GM12878 (cell line): ENCODE results near the gene CES4A. TPM values are rescaled to one million over a fixed set of nuclear protein-coding genes. Genes with fewer than 3 reads are reported as not detected.

Experiments used
- ATAC-seq: fragments of 200-7000 bp; cut with Tn5 transposase; 3 replicates; pipeline ENCODE4 v1.9.1; 2020; ENCODE audit warnings: mild to moderate bottlenecking, moderate library complexity
- BruUV-seq: library from RNA; stranded (reverse); fragments of 400-500 nt; replicated peaks from 2 replicates; lab custom pipeline; 2021; lab: Mats Ljungman, UMichigan
- CTCF ChIA-PET: fragments of 300-600 bp; sonication (Branson Sonifier 250); formaldehyde crosslinking; extraction: SDS; loops from one replicate; lab custom pipeline; 2021; ENCODE audit warnings: inconsistent platforms; lab: Yijun Ruan, JAX
- POLR2A ChIA-PET: fragments of 350-600 bp; formaldehyde crosslinking; extraction: SDS; loops from one replicate; lab custom pipeline; 2021; ENCODE audit warnings: inconsistent platforms; lab: Charles Lee
- RAD21 ChIA-PET: fragments of 300-600 bp; sonication (Branson Sonifier 250); formaldehyde crosslinking; loops from one replicate; lab custom pipeline; 2023; ENCODE audit warnings: antibody characterized with exemption; ENCODE audit not compliant: unreplicated experiment; lab: Charles Lee
- SMC1A ChIA-PET: fragments of 300-600 bp; sonication (Branson Sonifier 250); formaldehyde crosslinking; loops from one replicate; lab custom pipeline; 2023; ENCODE audit not compliant: unreplicated experiment, uncharacterized antibody; lab: Charles Lee
- DNase-seq: peaks from one replicate; pipeline ENCODE4 v3.0.0-alpha.2; 2011; ENCODE audit warnings: low read depth, low spot score
- FAIRE-seq: peaks from 3 replicates; lab custom pipeline; 2011; peaks lifted over from hg19 to GRCh38; lab: Jason Lieb, UNC
- H2AFZ ChIP-seq: 2 replicates; pipeline ENCODE4 v1.6.0; 2011; ENCODE audit warnings: low read depth, low read length, control low read depth; ENCODE audit not compliant: control insufficient read depth
- H3K27ac ChIP-seq: 2 replicates; pipeline ENCODE4 v1.5.1; 2011; ENCODE audit warnings: control low read depth; ENCODE audit not compliant: control insufficient read depth, insufficient read depth
- H3K27me3 ChIP-seq, 2 experiments: replicated peaks in 1 of 2; 2 replicates each; pipeline versions ENCODE4 v1.6.0 to v1.6.1; 2011; ENCODE audit warnings: low read length in 1 of 2; ENCODE audit not compliant: control insufficient read depth in 2 of 2, insufficient read depth in 2 of 2
- H3K36me3 ChIP-seq, 2 experiments: 2 replicates each; pipeline ENCODE4 v1.5.1; 2011; ENCODE audit warnings: low read length in 1 of 2; ENCODE audit not compliant: control insufficient read depth in 2 of 2, insufficient read depth in 2 of 2
- H3K4me1 ChIP-seq: 2 replicates; pipeline ENCODE4 v1.6.1; 2011; ENCODE audit warnings: mild to moderate bottlenecking, low read length, moderate library complexity, mixed read lengths; ENCODE audit not compliant: control insufficient read depth, insufficient read depth
- H3K4me2 ChIP-seq: 2 replicates; pipeline ENCODE4 v1.6.0; 2011; ENCODE audit warnings: control low read depth; ENCODE audit not compliant: control insufficient read depth, insufficient read depth
- H3K4me3 ChIP-seq: fragments of 200-600 bp; sonication (generic); 2 replicates; pipeline ENCODE4 v1.5.1; 2016
- H3K79me2 ChIP-seq: 2 replicates; pipeline ENCODE4 v1.6.0; 2011; ENCODE audit warnings: low read length; ENCODE audit not compliant: control insufficient read depth, insufficient read depth
- H3K9ac ChIP-seq: 2 replicates; pipeline ENCODE4 v1.8.0; 2011; ENCODE audit warnings: low read length, control low read depth, mixed read lengths; ENCODE audit not compliant: control insufficient read depth, insufficient read depth
- H3K9me3 ChIP-seq: replicated peaks from 3 replicates; pipeline ENCODE4 v1.5.1; 2011; ENCODE audit warnings: mild to moderate bottlenecking, low read length; ENCODE audit not compliant: control insufficient read depth, insufficient read depth
- H4K20me1 ChIP-seq: 2 replicates; pipeline ENCODE4 v1.6.0; 2011; ENCODE audit not compliant: control insufficient read depth, insufficient read depth
- BHLHE40 ChIP-seq, 2 experiments: fragments of 450-650 bp in 1 of 2; IDR thresholded peaks; 2 replicates each; pipeline ENCODE4 v1.6.1; 2011 to 2017; ENCODE audit warnings: low read depth in 2 of 2, borderline replicate concordance in 1 of 2, improper control_type of control experiment in 1 of 2, low read length in 1 of 2, mild to moderate bottlenecking in 1 of 2
- CBX3 ChIP-seq: fragments of 200-600 bp; sonication (generic); IDR thresholded peaks from 2 replicates; pipeline ENCODE4 v1.6.1; 2016; ENCODE audit warnings: low read depth, borderline replicate concordance
- CHD2 ChIP-seq: IDR thresholded peaks from 2 replicates; pipeline ENCODE4 v1.6.1; 2011; ENCODE audit warnings: low read depth, low read length, improper control_type of control experiment, borderline replicate concordance
- IKZF2 ChIP-seq, 2 experiments: fragments of 450-650 bp; IDR thresholded peaks; 2 replicates each; pipeline ENCODE4 v1.6.1; 2017; ENCODE audit warnings: mild to moderate bottlenecking in 2 of 2, moderate library complexity in 2 of 2
- IRF4 ChIP-seq: IDR thresholded peaks from 2 replicates; pipeline ENCODE4 v1.6.1; 2011; ENCODE audit warnings: low read depth, low read length
- IRF5 ChIP-seq: fragments of 450-650 bp; IDR thresholded peaks from 2 replicates; pipeline ENCODE4 v1.6.1; 2017; ENCODE audit warnings: borderline replicate concordance
- LARP7 ChIP-seq: fragments of 450-650 bp; IDR thresholded peaks from 2 replicates; pipeline ENCODE4 v1.6.1; 2017; ENCODE audit warnings: mild to moderate bottlenecking
- NBN ChIP-seq: fragments of 450-650 bp; IDR thresholded peaks from 2 replicates; pipeline ENCODE4 v1.6.1; 2016
- PAX8 ChIP-seq: fragments of 450-650 bp; IDR thresholded peaks from 2 replicates; pipeline ENCODE4 v1.6.1; 2017; ENCODE audit warnings: mild to moderate bottlenecking, moderate library complexity
- POU2F2 ChIP-seq: IDR thresholded peaks from 3 replicates; pipeline ENCODE4 v1.6.1; 2011; ENCODE audit warnings: low read depth, mild to moderate bottlenecking, low read length, borderline replicate concordance
- RAD21 ChIP-seq: IDR thresholded peaks from 2 replicates; pipeline ENCODE4 v1.6.1; 2011; ENCODE audit warnings: mild to moderate bottlenecking, low read depth, low read length, moderate library complexity; ENCODE audit not compliant: insufficient read depth
- REST ChIP-seq: IDR thresholded peaks from 2 replicates; pipeline ENCODE4 v1.6.1; 2012; ENCODE audit warnings: mild to moderate bottlenecking, low read depth, low read length
- SMARCA5 ChIP-seq: fragments of 450-650 bp; IDR thresholded peaks from 2 replicates; pipeline ENCODE4 v1.6.1; 2017; ENCODE audit warnings: mild to moderate bottlenecking
- SMC3 ChIP-seq: IDR thresholded peaks from 2 replicates; pipeline ENCODE4 v1.6.1; 2011; ENCODE audit warnings: low read length, improper control_type of control experiment, borderline replicate concordance
- TCF12 ChIP-seq: IDR thresholded peaks from 2 replicates; pipeline ENCODE4 v1.6.1; 2011; ENCODE audit warnings: low read depth, mild to moderate bottlenecking, low read length
- YY1 ChIP-seq: IDR thresholded peaks from 2 replicates; pipeline ENCODE4 v1.6.1; 2011; ENCODE audit warnings: low read depth, mild to moderate bottlenecking, low read length
- WGBS: methylation state at CpG from one replicate; pipeline ENCODE4 v1.1.6; 2016; ENCODE audit warnings: low lambda C conversion rate; ENCODE audit not compliant: insufficient replicate concordance, insufficient coverage; ENCODE audit errors: missing lambda C conversion rate; 5-methylcytosine and 5-hydroxymethylcytosine counted together
- in situ Hi-C: fragments of 300-500 bp; cut with MboI; formaldehyde crosslinking; loops from 9 replicates; pipeline ENCODE4 v1.14.3; 2018; ENCODE audit warnings: mixed read lengths
- intact Hi-C: fragments of 100-400 bp; cut with micrococcal nuclease; formaldehyde crosslinking; loops from one replicate; pipeline ENCODE4 v1.14.2; 2022; ENCODE audit not compliant: unreplicated experiment
- polyA plus RNA-seq, 11 experiments: library from polyadenylated mRNA; depleted of rRNA in 4 of 11; unstranded in 6 of 11; stranded (reverse) in 5 of 11; fragments of >200 nt; fragmentation: Nextera tagmentation in 4 of 11; fragmentation: Illumina TruSeq in 1 of 11; extraction: Ambion mirVana in 4 of 11; extraction: Trizol in 1 of 11; gene quantifications; 1 replicate in 1 of 11; 2 replicates in 10 of 11; pipeline versions ENCODE4 v1.2.1 to v1.2.3, GENCODE V29; 2011 to 2016; ENCODE audit warnings: inconsistent platforms in 2 of 11, missing spikeins in 2 of 11, low read depth in 1 of 11
- total RNA-seq, 4 experiments: library from RNA; depleted of rRNA in 3 of 4; stranded (reverse); fragments of >200 nt in 3 of 4; fragmentation: Illumina TruSeq in 1 of 4; extraction: Trizol in 1 of 4; gene quantifications; 2 replicates each; pipeline versions ENCODE4 v1.2.1 to v1.2.3, GENCODE V29; 2013 to 2021
- TF ChIP-seq, protein P1 (sequence below): IDR thresholded peaks from 2 replicates; pipeline ENCODE4 v1.6.1; 2011; ENCODE audit warnings: low read depth, mild to moderate bottlenecking, low read length, moderate library complexity, borderline replicate concordance; ENCODE audit errors: extremely low read depth

Gene CES4A
- total and polyA plus RNA-seq, 10 of the 15 experiments (the other 5 are each of a cell fraction or from before 2014, with no cell fraction given), result 0.05 to 5.0 (median 2.1) TPM

DNA sequence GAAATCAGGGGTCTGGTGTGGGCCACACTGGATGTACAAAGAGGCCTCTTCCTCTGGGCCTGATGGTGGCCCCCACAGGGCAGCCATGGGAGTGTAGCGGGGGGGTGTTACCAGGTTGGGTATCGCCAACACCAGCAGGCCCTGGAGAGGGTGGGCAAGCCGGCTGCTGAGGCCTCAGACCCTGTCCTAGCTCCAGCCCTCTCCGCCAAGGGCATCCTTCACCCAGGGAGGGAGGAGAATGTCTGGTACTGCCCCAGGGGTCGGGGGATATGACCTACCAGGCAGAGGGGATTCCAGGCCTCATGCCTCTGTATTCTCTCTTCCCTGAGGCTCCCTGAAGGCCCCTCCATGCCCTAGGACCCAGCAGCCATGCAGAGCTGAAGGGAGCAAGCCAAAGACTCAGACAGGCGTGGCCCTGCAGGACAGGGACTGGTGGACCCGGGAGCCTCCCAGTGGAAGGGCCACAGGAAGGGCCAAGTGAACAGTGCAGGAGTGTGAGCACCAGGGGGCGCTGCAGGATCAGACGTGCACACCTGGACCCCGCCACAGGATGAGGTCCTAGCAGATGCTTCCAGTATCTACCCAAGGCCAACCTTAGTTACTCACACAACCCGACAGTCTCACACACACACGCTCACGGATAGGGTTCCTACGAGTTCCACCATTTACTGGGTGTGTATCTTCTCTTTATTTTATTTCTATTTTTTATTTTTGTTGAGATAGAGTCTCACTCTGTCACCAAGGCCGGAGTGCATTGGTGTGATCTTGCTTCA lies 10.9 kb upstream of the CES4A start:
- SMC1A ChIA-PET, result interaction anchor here (1.9 to 2.9 kb wide), 3 partner anchors 25 to 178 kb away, joined by 5 to 9 read pairs (median 6); no protein-coding TSS in a partner anchor
- H3K9ac ChIP-seq, result no peak overlapping the region
- H3K27ac ChIP-seq, result no peak overlapping the region
- FAIRE-seq (peak; percentile 94), DNase-seq (peak; percentile 21), ATAC-seq (peak; percentile 99)
- RAD21 ChIA-PET, result interaction anchor here (0.5 to 0.8 kb wide), 2 partner anchors 11 to 208 kb away, joined by 3 read pairs; no protein-coding TSS in a partner anchor
- H3K4me1 ChIP-seq, result peaks cover 3% of the 10 kb centered on the region; the same call in 1 of the 2 replicates
- peak overlapping the region; percentile 47; the same call in 1 of the 2 replicates for H2AFZ ChIP-seq
- no peak overlapping the region for H3K4me2 ChIP-seq
- no TSS peak for BruUV-seq
- no peaks in the 10 kb centered on the region for H3K27me3 ChIP-seq
- WGBS, result 20% methylated on average over 15 of the region's 15 CpGs
- no peaks in the 10 kb centered on the region for H3K9me3 ChIP-seq
- CTCF ChIA-PET, result interaction anchor here (0.6 to 3.1 kb wide), 12 partner anchors 10 to 814 kb away, joined by 3 to 16 read pairs (median 4); partner anchors contain the start of genes CES3 and CES4A
- H3K36me3 ChIP-seq, result no peaks in the 10 kb centered on the region
- intact Hi-C loops (loop anchor here (1.0 to 5.0 kb wide), 5 partner anchors 23 to 208 kb away; no protein-coding TSS in a partner anchor), in situ Hi-C loops (loop anchor here (10.0 to 25.0 kb wide), 2 partner anchors 177 to 435 kb away; partner anchors contain the start of genes B3GNT9, FBXL8, TRADD and ZDHHC1)
- POLR2A ChIA-PET, result no interaction called here
- H3K79me2 ChIP-seq, result no peaks in the 10 kb centered on the region
- H3K4me3 ChIP-seq, result no peak overlapping the region
- no peaks in the 10 kb centered on the region for H4K20me1 ChIP-seq
- 0 out of 2 replicates have a peak, but pooled peaks have one; percentile 19 for TF ChIP-seq TCF12
- peak; percentile 99 for TF ChIP-seq SMC3
- TF ChIP-seq IKZF2 (IDR thresholded peaks at IDR 0.05), result 0 out of 4 replicates have a peak, but pooled peaks of 1 of the 2 experiments have one; percentile 13
- TF ChIP-seq YY1, result peak; percentile 74
- peak; percentile 92 for TF ChIP-seq RAD21
- TF ChIP-seq POU2F2, result 0 out of 3 replicates have a peak, but pooled peaks have one; percentile 23
- 0 out of 2 replicates have a peak, but pooled peaks have one; percentile 18 for TF ChIP-seq CHD2
- 0 out of 2 replicates have a peak, but pooled peaks have one; percentile 42 for TF ChIP-seq LARP7
- TF ChIP-seq BHLHE40 (IDR thresholded peaks at IDR 0.05; ENCODE audit: borderline replicate concordance in 1 of 2, low read depth in 2 of 2, low read length in 1 of 2), result 0 out of 4 replicates have a peak, but pooled peaks of 1 of the 2 experiments have one; percentile 27
- peak; percentile 52 for TF ChIP-seq SMARCA5
- TF ChIP-seq, protein P1, sequence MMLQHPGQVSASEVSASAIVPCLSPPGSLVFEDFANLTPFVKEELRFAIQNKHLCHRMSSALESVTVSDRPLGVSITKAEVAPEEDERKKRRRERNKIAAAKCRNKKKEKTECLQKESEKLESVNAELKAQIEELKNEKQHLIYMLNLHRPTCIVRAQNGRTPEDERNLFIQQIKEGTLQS, result no peak
- TF ChIP-seq IRF4, result peak; percentile 55; the same call in 1 of the 2 replicates
- no peak for TF ChIP-seq PAX8
- no peak for TF ChIP-seq CBX3
- 0 out of 2 replicates have a peak, but pooled peaks have one; percentile 30 for TF ChIP-seq REST
- 0 out of 2 replicates have a peak, but pooled peaks have one; percentile 23 for TF ChIP-seq NBN
- TF ChIP-seq IRF5, result no peak
